A673 (cell line): ENCODE measurements around the gene FAM200C. TPM values are rescaled to one million over a fixed set of nuclear protein-coding genes. Genes with fewer than 3 reads are reported as not detected.

Experiments used
- BruUV-seq: library from RNA; stranded (reverse); fragments of 400-500 nt; replicated peaks from 2 replicates; lab custom pipeline; 2021; lab: Mats Ljungman, UMichigan
- CTCF ChIA-PET: fragments of 300-600 bp; sonication (Branson Sonifier 250); formaldehyde crosslinking; loops from one replicate; lab custom pipeline; 2022; ENCODE audit warnings: antibody characterized with exemption; lab: Charles Lee
- POLR2A ChIA-PET: fragments of 300-600 bp; sonication (Branson Sonifier 250); formaldehyde crosslinking; loops from one replicate; lab custom pipeline; 2022; ENCODE audit warnings: antibody characterized with exemption; ENCODE audit not compliant: low non-redundant PET; lab: Charles Lee
- DNase-seq: peaks from one replicate; pipeline ENCODE4 v3.0.0-alpha.2; 2015; ENCODE audit warnings: low spot score
- H3K27ac ChIP-seq: fragments of 200-600 bp; sonication (generic); 2 replicates; pipeline ENCODE4 v1.5.1; 2016; ENCODE audit warnings: mixed run types, low read depth, mild to moderate bottlenecking, mixed read lengths, antibody characterized with exemption, low read length; ENCODE audit not compliant: poor library complexity, severe bottlenecking
- H3K27me3 ChIP-seq: fragments of 200-600 bp; sonication (generic); replicated peaks from 2 replicates; pipeline ENCODE4 v1.6.1; 2017; ENCODE audit warnings: mixed run types, low read depth, mild to moderate bottlenecking, mixed read lengths, antibody characterized with exemption, low read length; ENCODE audit not compliant: insufficient read depth, poor library complexity
- H3K36me3 ChIP-seq: fragments of 200-600 bp; sonication (generic); 2 replicates; pipeline ENCODE4 v1.6.1; 2016; ENCODE audit warnings: mixed run types, mild to moderate bottlenecking, mixed read lengths, antibody characterized with exemption, low read length; ENCODE audit not compliant: insufficient read depth, poor library complexity, severe bottlenecking
- H3K4me1 ChIP-seq: fragments of 200-600 bp; sonication (generic); 2 replicates; pipeline ENCODE4 v1.6.1; 2017; ENCODE audit warnings: mixed run types, mild to moderate bottlenecking, mixed read lengths, antibody characterized with exemption, low read length; ENCODE audit not compliant: insufficient read depth, poor library complexity, severe bottlenecking
- H3K4me3 ChIP-seq: fragments of 200-600 bp; sonication (generic); 2 replicates; pipeline ENCODE4 v1.5.1; 2016; ENCODE audit warnings: low read depth, mixed run types, mild to moderate bottlenecking, mixed read lengths, low read length; ENCODE audit not compliant: poor library complexity, severe bottlenecking
- H3K9me3 ChIP-seq: fragments of 200-600 bp; sonication (generic); 2 replicates; pipeline ENCODE4 v1.6.1; 2016; ENCODE audit warnings: mixed run types, low read depth, mild to moderate bottlenecking, mixed read lengths, antibody characterized with exemption, low read length; ENCODE audit not compliant: poor library complexity, severe bottlenecking
- CTCF ChIP-seq: fragments of 300-800, 200-600 bp; sonication (generic); conservative IDR thresholded peaks from 2 replicates; pipeline ENCODE4 v1.5.1; 2017; ENCODE audit warnings: low read depth, mild to moderate bottlenecking, antibody characterized with exemption, low read length, moderate library complexity, mixed read lengths
- EZH2 ChIP-seq: fragments of 200-600 bp; sonication (generic); IDR thresholded peaks from 2 replicates; pipeline ENCODE4 v1.6.1; 2017; ENCODE audit warnings: borderline replicate concordance, low read depth, mild to moderate bottlenecking, mixed read lengths, antibody characterized with exemption, low read length; ENCODE audit not compliant: poor library complexity, severe bottlenecking
- intact Hi-C: fragments of 100-400 bp; cut with micrococcal nuclease; formaldehyde crosslinking; loops from one replicate; pipeline ENCODE4 v1.10.0; 2022; ENCODE audit not compliant: unreplicated experiment
- total RNA-seq: library from RNA; stranded (reverse); gene quantifications from 2 replicates; pipeline ENCODE4 v1.2.3, GENCODE V29; 2021

The FAM200C gene
- total RNA-seq, 1 experiment from 2014 or later = 6.3 TPM

GRCh38 chr5:160359242-160359641 is 40.6 kb downstream of the FAM200C start:
- no peak for DNase-seq
- no peaks in the 10 kb centered on the region for H3K36me3 ChIP-seq
- ChIA-PET CTCF (no interaction called here), POLR2A (no interaction called here)
- TF ChIP-seq EZH2 (no peak), CTCF (no peak)
- no peak overlapping the region for H3K4me3 ChIP-seq
- no TSS peak for BruUV-seq
- intact Hi-C loops = no loop called here
- no peak overlapping the region for H3K27ac ChIP-seq
- no peaks in the 10 kb centered on the region for H3K9me3 ChIP-seq
- H3K4me1 ChIP-seq = no peaks in the 10 kb centered on the region
- H3K27me3 ChIP-seq = no peaks in the 10 kb centered on the region

DNA sequence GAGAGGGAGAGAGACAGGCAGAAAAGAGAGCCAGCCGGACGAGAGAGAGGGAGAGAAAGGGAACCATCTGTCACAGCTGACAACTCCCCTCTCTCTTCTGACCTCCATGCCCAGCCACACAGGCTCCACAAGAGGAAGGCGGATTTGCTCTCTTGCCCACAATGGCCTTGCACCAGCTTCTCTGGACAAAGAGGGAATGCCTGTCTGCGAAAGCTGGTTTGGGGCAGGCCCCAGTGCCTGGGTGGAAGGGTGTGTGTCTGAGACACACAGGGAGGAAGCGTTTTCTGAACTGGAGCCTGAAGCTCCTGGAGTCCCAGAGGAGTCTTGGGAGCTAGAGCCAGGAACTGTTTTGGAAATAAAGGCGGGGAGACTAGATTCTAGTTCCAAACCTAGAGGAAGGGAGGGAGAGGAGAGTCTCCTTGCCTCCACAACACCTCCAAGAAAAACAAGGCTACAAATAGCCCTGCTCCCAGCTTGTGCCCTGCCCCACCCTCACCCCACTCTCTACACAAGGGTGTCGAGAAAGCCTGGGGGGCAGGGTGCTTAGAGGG is 41.9 kb downstream of the FAM200C start:
- H3K36me3 ChIP-seq = no peaks in the 10 kb centered on the region
- intact Hi-C loops = no loop called here
- no peaks in the 10 kb centered on the region for H3K9me3 ChIP-seq
- BruUV-seq = no TSS peak
- H3K27me3 ChIP-seq = no peaks in the 10 kb centered on the region
- ChIA-PET CTCF (interaction anchor here (0.6 kb wide), 1 partner anchor 207 kb away, joined by 3 read pairs; no protein-coding TSS in a partner anchor), POLR2A (no interaction called here)
- no peak overlapping the region for H3K27ac ChIP-seq
- no peak for TF ChIP-seq EZH2
- TF ChIP-seq CTCF = no peak
- H3K4me3 ChIP-seq = no peak overlapping the region
- DNase-seq = no peak
- H3K4me1 ChIP-seq = no peaks in the 10 kb centered on the region

- no peaks in the 10 kb centered on the region for H3K4me1 ChIP-seq
- H3K9me3 ChIP-seq = no peaks in the 10 kb centered on the region
- BruUV-seq = no TSS peak
- H3K36me3 ChIP-seq = no peaks in the 10 kb centered on the region
- no peak overlapping the region for H3K4me3 ChIP-seq
- ChIA-PET CTCF (interaction anchor here (0.6 kb wide), 1 partner anchor 12 kb away, joined by 3 read pairs; no protein-coding TSS in a partner anchor), POLR2A (no interaction called here)
- H3K27me3 ChIP-seq = no peaks in the 10 kb centered on the region
- intact Hi-C loops = no loop called here
- TF ChIP-seq EZH2 = no peak
- TF ChIP-seq CTCF = no peak
- no peak for DNase-seq
- no peak overlapping the region for H3K27ac ChIP-seq
Observed at GRCh38 chr5:160357394-160357793, 42.5 kb downstream of the FAM200C start.
